GM19351 (cell line): ENCODE results near the gene OTUD6A.

Experiments
- ATAC-seq: cut with Tn5 transposase; IDR thresholded peaks from one replicate; pipeline ENCODE4 v1.9.1; 2021; ENCODE audit warnings: mild to moderate bottlenecking, moderate library complexity; ENCODE audit not compliant: unreplicated experiment

Gene OTUD6A, protein sequence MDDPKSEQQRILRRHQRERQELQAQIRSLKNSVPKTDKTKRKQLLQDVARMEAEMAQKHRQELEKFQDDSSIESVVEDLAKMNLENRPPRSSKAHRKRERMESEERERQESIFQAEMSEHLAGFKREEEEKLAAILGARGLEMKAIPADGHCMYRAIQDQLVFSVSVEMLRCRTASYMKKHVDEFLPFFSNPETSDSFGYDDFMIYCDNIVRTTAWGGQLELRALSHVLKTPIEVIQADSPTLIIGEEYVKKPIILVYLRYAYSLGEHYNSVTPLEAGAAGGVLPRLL

DNA sequence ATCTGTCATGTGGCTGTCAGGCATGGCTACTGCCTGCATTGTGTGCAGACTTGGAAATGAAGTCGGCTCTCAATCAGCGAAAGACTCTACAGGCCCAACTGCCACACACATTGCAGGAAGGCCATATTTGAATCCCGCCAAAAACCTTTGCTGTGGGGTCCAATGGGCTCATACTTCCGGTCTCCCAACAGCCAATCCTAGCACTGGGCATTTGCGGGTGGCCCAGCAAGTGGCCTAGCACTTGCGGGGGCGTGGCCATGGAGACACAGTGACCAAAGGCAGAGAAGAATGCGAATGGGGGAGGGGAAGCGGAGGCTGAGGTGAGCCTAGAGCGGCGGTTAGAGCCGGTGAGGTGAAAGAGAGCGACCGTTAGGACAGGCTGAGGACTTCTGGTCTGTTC is at the start of gene OTUD6A:
Gene OTUD6A, plus strand, starts transcription at position 382 of the 400 bp plus-strand sequence. CDS start 68 bp downstream, outside the sequence.
- ATAC-seq = no peak

DNA sequence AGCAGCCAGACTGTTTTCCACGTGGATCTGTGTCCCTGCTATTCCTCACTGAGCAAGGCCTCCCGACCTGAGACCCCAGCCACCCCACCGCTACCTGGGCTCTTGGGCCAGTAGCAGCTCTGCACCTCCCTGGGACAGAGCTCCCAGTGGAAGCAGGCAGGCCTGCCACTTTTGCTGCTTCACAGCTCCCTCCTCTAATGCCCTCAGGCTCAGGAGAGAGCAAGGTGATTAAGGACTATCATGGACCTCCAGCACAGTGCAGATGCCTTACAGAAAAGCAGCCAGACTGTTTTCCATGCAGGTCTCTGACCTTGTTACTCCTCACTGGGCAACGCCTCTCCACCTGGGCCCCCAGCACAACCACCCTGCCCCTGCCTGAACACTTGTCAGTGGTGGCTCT is 49.5 kb upstream of the OTUD6A start:
- ATAC-seq = no peak

DNA sequence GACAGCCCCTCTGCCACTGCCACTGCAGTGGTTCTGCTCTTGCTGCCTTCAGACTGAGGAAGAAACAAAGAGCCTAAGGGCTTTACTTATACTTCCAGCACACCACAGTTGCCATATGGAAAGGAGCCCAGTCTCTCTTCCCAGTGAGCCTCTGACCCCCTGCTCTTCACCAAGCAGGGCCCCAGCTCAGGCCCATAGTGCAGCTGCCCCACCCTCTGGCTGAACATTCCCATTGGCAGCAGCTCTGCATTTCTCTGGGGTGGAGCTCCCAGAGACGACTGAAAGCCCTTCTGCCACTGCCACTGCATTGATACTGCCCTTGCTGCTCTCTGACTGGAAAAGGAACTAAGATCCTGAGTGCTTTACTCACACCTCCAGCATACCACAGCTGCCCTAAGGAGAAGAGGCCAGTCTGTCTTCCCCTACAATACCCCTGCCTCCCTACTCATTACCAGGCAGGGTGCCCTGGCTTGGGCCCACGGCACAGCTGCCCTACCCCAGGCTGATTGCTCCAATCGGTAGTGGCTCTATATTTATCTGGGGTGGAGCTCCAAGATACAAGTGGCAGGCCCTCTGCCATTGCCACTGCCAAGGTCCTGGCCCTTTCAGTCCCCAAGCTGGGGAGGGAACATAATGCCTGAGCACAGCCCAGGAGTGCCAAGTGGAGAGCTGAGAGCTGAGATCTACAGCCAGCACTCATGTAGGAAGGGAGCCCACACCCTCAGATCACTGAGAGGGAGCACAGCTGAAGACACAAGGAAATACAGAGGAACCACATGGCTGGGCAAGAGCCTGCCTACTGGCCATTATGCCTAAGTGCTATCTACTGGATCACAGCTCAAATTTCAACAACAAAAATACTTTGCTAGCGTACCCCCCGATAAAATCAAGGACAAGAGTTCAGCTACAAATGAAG is 48.5 kb upstream of the OTUD6A start:
- no peak for ATAC-seq

DNA sequence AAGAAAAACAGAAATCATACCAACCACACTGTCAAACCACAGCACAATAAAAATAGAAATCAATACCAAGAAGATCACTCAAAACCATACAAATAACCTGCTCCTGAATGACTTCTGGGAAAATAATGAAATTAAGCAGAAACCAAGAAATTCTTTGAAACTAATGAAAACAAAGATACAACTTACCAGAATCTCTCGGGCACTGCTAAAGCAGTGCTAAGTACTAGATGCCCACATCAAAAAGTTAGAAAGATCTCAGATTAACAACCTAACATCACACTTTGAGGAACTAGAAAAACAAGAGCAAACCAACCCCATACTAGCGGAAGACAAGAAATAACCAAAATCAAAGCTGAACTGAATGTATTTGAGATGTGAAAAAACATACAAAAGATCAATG is 45.7 kb upstream of the OTUD6A start:
- ATAC-seq = no peak

DNA sequence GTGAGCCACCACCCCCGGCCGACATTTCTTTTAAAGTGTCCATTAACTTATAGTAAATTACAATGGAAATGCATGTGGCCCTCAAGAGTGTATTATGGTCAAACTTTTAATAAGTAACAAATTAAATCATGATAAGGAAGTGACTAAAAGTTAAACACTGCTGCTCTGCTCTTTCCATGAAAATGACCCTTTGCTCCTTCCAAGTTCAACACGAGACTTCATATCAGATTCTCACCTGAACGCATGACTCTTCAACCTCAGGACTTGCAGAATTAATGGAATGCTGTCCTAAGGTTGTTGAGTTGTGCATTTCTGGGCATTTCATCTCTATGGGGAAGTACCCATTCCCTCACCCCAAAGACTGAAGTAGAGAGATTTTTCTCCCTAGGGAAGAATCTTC is 39.6 kb upstream of the OTUD6A start:
- ATAC-seq = no peak

DNA sequence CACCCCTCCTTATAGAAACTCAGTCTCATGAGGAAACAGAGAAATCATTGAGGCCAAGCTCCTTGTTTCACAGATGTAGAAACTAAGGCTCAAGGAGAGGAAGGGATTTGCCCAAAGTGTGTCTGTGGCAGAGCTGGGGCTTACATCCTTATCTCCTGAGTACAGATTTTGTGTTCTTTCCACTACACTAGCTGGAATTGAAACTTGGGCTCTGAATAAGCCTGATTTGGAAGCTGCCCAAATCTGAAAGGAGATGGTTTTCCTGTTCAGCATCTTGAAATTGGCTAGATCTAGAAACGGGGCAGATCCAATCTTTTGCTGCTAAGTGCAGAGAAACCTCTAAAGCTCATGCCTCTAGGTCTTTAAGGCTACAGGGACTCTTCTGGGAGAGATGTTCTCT is 36.8 kb upstream of the OTUD6A start:
- ATAC-seq = no peak

DNA sequence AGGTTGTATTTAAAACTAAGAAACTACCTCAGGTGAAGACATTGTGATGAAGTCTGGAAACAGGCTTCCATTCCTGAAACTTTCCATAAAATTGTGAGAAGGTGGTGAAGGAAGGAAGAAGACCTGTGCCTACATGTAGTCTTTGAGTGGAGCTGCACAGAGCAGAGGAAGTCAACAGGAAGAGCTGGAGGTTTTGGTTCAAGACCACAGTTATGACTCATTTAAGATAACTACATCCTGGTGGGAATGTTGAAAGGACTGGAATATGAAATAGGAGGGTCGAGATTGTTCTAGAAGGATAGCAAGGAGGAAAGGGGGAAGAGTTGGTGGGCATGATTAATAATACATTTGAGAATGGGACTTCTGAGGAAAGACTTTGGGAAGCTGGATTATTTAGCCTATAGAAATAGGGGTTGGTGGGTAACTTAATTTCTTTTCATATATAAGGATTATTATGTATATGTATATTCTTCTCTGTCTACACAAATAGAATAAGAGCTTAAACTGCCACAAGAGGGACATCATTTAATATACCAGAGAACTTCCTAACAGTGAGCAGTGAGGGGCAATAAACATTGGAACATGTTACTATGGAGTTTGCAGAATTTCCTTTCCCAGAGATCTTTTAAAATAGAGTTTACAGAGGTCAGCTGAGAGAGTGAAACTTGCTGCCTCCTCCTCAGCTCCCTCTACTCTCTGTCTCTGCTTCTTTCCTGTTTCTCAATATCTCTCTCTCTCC is 36.0 kb upstream of the OTUD6A start:
- no peak for ATAC-seq

DNA sequence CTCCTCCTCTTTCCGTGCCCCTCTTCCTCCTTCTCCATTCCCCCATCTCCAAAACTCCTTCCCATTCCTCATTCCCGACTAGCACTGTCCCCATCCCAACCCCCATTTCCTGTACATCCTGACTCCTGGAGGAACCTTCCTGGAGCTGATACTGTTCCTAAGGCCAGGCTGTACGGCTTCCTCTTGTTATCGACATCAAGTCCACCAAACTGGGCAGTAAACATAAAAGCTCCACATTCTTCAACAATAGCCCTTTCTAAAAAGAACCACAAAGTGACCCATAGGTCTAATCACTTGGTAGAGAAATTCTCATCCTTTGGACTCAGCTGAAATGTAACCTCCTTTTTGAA is 35.4 kb upstream of the OTUD6A start:
- no peak for ATAC-seq

DNA sequence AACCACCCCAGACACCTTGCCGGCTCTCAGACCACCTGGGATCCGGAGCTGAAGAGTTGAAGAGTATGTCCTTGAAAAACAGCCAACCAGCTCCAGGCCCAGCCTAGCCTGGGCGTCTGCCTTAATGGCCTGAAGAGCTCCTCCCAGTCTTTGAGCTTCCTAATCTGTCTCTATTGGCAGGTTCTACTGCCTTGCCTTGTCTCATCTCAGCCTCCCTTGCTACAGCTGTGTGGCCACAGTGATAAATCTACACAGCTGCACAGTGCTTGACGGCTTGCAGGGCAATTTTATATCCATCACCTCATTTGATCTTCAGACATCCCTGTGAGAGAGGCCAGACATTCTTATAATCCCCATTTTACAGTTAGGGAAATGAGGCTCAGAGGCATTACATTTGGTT is 32.4 kb upstream of the OTUD6A start:
- ATAC-seq = no peak

DNA sequence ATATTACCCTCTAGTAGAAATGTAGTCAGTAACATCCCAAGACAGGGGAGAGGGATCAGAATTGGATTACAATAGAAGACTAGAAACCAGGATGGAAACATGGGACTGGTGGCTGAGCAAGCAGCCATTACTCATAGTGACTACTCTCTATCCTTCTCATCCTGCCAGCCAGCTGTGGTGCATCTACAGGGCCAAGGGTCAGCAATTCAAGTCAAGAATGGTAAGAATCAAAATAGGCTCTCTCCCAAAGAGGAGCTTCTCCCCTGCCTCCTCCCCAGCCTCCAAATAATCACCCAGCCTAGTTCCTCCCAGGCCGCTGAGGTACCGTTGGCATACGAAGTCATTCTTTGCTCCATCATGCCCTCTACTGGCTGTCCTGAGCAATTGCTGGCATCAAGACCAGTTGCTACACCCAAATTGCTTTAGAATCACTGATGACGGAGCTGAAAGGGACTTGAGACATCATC is 31.9 kb upstream of the OTUD6A start:
- ATAC-seq = peak; percentile 79

DNA sequence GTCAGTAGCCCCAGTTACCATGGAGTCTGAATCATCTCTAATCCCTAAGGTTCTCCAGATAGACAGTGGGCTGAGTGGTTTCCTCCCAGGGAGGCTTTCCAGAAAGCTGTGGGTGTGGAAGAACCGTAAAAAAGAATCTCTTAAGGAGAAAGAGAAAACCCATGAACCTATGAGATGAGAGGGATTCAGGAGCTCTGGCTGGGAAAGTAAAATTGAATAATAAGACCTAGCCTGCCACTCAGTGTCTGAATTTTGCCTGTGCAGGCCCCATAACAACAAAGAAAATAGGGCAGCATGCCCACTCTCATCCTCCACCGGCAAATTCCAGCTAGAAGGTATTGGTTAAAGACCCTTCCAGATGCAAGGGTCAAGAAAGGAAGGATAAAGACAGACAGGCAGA is 29.5 kb upstream of the OTUD6A start:
- no peak for ATAC-seq

DNA sequence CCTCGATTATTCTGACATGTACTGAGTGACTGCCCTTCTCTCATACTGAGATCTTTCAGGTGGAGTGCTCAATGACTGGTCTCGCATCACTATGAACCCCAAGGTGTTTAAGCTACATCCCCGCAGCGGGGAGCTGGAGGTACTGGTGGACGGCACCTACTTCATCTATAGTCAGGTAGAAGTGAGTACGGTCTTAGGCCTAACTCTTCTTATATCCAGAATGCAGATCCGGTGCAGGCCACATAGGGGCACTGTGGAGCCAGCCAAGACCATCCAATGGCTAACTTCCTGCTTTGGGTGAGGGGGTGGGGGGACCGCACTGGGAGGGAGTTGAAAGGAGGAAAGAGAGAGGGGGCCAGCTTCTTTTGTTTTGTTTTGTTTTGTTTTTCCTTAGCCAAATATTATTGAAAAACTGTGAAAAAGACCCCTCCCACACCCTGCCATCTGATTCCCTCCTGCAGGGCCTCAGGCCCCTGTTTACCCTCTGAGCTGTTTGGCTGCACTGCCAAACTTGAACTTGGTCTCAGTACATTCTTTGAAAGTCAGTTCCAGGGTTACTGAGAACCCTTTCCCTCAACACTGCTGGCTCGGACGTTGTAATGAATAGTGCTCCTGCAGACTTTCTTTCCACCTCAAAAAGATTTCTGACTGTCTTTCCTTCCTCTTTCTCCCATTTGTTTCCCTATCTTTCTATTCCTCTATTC is 28.8 kb upstream of the OTUD6A start:
- ATAC-seq = peak; percentile 75

DNA sequence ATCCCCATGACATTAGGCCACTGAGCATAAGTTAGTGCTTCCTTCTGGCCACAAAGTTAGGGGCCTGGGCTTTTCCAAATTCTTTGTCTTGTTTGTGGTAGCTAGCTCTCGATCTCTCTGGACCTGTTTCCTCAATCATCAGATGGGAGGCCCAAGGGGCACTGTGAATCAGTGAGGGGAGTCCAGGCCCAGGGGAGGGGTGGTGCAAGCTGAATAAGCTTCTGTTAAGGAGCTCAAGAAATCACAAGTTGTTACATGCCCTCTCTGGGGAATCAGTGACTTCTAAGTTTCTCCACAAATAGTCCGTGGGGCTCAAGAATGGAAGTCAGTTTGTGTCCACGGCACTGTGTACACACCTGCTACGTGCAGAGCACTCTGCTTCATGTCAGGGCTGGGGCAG is 27.6 kb upstream of the OTUD6A start:
- ATAC-seq = no peak

DNA sequence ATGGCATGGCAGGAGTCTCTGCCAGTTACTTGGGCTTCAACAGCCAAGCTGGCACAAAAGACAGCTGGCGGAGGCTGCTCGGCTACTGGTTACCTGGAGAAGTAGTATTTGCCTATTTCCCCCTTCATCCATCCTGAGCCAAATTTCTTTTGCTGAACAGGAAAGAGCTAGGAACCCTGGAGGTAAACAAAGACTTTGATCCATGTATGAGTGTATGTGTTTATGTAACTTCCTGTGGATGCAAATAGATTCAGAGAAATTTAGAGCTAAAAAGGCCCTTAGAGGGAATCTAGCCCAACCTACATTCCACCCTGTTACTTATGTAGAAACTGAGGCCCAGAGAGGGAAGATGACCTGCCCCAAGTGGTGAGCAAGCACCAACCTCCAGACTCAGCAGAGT is 23.7 kb upstream of the OTUD6A start:
- no peak for ATAC-seq

DNA sequence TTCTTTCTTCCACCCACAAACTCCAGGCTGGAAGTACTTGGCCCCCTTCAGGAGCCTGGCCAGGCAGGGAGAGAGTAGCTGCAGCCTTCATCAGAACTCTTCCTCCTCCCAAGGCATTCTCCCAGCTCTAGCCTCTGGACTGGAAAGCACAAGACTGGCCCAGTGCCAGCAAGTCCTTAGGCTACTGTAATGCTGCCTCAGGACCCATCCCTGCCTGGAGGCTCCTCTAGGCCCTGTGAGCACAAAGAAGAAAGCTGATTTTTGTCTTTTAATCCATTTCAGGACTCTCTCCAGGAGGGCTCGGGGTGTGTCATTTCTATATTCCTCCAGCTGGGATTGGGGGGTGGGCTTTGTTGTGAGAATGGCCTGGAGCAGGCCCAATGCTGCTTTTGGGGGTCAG is 23.3 kb upstream of the OTUD6A start:
- ATAC-seq = no peak

DNA sequence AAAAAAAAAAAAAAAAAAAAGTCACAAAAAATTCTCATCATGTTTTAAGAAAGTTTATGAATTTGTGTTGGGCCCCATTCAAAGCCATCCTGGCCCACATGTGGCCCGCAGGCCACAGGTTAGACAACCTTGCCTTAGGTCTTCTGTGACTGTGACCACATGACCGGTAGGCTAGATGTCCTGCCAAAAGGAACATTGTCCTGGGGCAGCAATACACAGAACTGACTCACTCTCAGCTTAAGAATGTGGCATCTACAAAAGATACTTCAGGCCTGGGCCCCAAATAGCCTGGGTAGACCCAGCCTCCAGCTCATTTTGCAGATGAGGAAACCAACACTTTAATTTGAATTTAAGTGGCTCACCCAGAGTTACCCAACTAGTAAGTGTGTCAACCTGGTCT is 22.5 kb upstream of the OTUD6A start:
- no peak for ATAC-seq

DNA sequence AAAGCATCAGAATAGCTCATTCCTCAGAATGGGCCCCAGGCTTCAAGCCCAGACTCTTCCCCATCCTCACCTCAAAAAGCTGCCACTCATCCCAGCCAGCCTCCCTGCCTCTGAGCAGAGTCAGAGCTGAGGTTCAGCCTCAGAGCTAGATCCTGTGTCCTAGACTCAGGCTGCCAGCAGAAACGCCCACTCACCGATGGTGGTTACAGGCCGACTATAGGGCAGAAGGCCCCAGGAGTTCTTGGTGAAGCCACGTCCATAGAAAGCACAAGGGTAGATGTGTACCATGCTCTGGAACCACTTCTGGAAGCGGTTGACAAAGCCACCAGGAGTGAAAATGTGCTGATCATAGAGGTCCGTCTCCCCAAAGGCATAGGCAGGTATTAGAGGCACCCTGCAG is 20.3 kb upstream of the OTUD6A start:
- no peak for ATAC-seq

DNA sequence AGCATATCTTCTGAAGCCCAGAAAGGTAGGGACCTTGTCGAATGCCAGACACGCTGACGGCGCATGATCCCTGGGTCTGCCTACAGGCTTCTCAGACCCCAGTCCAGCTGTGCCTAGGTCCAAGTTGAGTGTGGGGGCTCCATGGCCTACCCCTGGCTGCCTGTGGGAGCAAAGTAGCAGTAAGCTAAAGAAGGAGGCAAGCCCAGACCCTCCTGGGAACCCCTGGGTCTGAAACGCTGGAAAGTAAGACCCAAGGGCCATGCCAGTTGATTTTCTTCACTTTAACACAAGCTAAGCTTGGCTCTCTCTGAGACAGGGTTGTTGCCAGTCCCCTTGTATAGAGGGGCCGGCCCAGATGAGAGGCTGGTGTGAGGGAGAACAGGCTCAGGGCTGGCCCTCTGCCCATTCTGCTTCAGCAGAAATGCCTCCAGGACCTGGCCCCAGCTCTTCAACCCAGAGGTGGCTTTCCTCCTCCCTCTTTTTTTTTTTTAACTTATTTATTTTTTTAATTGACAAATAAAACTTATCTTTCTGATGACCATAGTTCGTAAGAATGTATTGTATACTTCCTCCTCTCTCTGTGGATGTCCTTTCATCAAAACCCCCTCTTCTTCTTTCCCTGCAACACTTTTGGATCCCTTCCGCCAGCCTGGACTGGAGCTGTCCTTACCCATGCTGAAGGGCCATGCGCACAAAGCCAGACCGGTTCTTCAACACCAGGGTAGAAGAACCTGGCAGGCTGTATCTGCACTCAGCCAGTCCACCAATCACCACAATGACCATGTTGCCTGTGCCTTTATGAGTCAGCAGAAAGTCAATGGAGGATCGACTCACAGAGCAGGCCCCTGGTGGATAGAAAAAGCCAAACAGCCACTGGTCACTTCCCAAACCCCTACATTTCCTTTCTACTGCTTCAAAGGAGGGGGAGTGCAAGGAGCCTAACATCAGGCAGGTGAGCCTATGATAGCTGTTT is 19.6 kb upstream of the OTUD6A start:
- ATAC-seq = no peak

DNA sequence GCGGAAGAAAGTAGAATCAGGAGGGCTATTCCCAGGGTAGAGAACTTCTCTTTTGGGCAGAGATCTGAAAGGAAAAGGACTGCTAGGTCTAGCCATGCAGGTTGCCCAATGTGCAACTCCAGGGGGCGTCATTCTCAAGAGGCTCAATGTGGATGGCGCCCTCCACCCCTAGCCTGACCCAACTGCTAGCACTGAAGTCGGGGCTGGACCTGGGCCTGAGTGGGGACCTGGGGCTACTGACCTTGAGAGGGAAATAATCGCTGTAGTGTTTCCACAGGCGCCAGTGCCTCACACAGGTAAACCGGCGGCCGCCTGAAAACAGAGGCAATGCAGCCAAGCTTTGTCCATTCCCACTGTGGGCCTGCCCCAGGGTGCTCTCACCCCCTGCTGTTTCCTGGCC is 18.6 kb upstream of the OTUD6A start:
- no peak for ATAC-seq
